Activated CD4-positive, CD25-positive, alpha-beta regulatory T cell treated with anti-CD3 and anti-CD28 coated beads, Interleukin-2, amount 50 U/mL, for 16 hours (primary cell): Measurements from ENCODE around the gene IL36A.

Experiments
- DNase-seq: peaks from one replicate; pipeline ENCODE4 v3.0.0-alpha.2; 2020; ENCODE audit warnings: low read depth, low spot score

Gene IL36A

DNA sequence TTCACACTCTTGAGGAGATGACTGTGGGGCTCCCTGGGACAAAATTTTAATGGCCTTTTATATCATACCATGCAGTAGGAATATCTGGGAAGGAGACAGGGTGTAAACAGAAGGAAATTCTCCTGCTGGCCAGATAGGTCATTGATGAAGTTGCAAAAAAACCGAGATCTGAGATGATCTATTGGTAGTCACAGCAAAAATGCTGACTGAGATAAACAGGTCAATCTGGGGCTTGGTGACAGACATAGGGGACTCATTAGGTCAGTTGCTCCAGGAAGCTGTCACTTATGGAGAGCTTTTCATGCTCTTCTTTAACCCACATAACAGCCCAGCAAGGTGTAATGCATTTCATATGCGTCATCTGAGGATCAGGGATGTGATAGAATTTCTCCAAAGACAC lies 2.6 kb upstream of the IL36A start:
- no peak for DNase-seq

DNA sequence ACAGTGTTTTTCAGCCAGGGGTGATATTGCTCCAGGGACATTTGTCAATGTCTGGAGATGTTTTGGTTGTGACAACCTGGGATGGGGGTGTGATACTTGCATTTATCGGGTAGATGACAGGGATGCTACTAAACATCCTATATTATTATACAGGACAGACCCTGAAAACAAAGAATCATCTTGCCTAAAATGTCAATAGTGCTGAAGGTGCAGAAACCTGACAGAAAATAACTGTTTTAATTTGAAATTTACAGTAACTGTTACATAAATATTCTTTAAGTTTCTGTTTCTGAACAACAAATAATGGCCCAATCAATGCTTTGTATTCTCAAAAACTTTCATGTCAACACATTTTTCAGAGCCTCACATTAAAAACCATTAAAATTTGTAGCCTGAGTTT lies 2.0 kb downstream of the IL36A start:
- DNase-seq = no peak

DNA sequence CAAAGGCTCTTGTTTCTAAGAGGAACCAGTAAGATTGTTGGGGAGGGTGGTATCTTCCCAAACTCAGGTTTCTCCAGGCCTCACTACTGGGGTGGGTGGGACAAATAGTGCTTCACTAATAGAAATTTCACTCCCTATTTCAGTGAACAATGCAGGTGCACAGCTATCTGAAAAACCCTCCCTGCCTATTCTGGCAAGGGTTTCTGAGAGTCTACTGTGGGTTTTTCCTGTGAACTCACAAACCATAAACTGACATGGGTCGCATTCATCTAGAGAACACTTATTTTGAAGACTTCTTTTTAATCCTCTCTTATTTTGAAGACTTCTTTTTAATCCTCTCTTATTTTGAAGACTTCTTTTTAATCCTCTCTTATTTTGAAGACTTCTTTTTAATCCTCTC lies 4.4 kb downstream of the IL36A start:
- no peak for DNase-seq

DNA sequence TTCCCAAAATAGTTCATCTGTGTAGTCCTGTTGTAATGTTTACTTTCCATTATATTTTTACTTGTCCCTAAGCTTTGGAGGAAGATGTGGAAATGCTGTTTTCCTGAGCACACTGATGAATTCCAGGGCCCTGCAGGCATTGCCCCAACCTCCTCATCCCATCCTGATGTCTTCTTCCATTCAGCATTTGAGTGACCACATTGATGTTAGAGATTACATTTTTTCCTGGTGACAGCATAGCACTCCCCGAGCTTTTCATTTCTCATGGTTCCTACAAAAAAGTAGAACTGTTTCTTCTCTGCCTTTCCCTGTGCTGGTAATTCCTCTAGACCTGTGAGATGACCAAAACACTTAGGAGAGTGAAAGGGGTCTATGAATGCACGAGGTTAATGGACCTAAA lies 4.8 kb downstream of the IL36A start:
- DNase-seq = no peak

DNA sequence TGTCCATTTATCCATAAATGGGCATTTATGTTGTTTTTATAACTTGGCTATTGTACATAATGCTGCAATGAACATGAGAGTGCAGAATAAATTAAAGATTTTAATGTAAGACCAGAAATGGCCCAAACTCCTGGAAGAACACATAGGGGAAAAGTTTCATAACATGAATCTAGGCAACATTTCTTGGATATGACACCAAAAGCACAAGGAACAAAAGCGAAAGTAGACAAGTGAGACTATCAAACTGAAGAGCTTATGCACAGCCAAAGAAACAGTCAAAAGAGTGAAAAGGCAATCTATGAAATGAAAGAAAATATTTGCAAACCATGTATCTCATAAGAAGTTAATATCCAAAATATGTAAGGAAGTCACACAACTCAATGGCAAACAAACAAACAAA lies 5.8 kb downstream of the IL36A start:
- no peak for DNase-seq

DNA sequence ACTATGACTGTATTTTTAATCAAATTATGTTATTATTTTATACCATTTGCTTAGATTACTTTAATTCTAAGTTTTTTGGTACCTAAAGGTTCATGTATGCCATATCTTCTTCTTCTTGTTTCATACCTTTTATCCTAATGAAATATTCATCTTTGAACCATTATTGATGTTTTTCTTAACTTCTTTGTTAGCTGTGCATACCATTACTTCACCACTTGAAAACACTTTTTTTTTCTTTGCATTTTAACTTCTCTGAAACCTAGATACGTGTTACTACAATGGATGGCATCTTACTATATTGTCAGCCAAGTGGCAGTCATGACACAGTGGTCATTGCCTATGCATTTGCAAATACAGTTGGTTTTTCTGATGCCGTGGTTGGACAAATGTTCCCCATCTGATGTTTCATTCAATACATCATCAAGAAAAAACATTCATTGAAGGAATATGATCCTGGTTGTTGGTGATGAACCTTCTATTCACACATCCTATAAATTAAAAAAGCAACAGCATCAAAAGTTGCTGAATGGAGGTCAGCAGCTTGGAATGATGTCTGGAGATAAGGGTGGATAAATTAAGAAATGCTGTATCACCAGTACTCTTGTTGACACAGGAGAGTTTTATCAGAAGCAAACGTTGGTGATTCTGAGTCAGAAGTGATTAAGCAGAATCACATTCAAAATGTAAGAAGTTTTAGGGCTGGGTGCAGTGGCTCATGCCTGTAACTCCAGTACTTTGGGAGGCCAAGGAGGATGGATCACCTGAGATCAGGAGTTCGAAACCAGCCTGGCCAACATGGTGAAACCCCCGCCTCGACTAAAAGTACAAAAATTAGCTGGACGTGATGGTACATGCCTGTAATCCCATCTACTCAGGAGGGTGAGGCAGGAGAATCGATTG lies 7.4 kb downstream of the IL36A start:
- DNase-seq = no peak

DNA sequence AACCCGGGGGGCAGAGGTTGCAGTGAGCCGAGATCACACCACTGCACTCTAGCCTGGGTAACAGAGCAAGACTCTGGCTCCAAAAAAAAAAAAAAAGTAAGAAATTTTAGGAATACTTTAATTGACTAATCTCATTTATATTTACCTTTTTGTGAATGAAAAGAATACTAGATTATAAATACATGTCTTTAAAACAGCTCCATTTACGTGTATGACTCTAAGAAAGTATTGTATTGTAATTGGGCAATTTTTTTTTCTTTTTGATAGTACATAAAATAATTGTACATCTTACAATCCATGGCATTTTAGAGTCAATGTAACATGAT lies 8.0 kb downstream of the IL36A start:
- no peak for DNase-seq

DNA sequence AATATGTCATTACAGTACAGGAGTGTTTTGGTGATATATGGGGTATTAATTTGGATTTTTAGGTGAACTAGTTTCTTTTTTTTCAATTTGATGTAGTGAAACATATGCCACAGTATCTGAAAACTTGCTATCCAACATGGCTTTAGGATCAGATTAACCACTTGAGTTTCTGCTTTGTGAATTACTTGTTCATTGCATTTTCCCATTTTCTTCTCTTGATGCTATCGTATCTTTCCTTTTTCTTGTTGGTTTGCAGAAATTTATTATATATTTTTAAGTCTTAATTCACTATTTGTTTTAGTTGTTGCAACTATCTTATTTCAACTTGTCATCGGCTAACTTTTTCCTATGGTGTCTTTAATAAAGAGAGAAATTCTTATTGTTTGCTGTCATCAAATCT lies 8.8 kb downstream of the IL36A start:
- no peak for DNase-seq

DNA sequence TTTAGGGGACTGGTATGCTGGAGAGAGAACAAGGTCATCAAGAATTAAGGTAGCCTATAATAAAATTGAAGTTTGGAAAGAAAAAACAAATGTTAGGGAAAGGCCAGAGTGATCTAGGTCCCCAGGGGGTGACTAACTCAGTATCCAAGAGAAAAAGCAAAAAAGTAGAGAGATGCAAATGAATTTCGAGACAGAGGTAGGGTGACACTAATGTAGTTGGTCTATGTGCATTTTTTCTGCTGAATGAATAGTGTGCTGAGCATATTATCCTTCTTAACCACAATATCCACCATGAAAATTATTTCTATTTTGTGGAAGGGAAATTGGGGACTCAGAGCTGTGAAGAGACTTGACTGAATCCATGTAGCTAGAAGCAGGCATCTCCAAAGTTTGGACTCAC lies 9.8 kb downstream of the IL36A start:
- no peak for DNase-seq

DNA sequence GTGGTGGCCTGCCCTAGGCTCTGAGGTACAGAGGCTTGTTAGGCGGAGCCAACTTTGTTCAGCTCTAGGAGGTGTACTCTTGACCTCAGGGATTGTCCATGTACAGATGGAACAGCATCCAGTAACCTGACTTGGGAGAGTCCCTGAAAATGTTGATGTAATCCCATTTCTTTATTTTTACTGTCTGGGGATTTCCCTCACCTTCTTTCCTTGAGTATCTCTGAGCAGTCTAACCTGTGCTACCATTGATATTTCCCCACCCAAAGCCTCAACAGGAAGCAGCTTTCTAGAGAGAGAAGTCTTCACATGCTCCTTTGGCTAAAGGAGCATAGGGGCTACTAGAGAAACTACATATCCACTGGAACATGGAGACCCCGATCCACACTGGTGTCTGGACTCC lies 10.4 kb downstream of the IL36A start:
- no peak for DNase-seq

DNA sequence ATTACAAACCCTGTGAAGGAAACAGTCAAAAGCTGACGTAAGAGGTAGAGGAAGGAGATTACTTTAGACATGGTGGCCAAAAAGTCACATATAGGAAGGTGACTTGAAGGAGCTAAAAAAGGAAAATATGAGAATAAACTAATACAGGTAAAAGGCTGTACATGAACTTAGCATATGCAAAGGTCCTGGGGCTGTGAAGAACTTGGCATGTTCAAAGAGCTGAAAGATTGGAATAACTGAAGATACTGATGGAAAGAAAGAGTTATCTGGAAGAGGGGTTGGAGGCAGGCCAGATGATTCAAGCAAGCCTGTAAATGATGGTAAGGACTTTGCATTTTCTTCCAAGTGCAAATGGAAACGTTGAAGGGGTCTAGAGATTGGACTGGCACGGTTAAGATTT lies 13.2 kb downstream of the IL36A start:
- DNase-seq = no peak

DNA sequence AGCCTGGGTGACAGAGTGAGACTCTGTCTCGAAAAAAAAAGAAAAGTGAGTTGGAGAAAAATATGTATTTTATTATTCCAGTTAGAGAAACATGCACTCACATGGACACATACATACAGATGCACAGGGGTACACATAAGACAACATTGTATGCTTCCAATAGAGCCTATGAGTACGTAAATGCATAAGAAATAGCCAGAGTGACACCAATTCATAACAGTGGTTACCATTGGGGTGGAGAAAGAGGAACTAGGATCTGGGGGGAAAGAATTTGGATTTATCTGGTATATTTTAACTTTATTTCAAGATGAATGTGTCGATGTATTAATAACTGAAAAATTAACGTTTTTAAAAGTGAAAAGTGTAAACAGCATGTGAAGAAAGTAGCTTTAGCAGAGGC lies 16.1 kb downstream of the IL36A start:
- no peak for DNase-seq

DNA sequence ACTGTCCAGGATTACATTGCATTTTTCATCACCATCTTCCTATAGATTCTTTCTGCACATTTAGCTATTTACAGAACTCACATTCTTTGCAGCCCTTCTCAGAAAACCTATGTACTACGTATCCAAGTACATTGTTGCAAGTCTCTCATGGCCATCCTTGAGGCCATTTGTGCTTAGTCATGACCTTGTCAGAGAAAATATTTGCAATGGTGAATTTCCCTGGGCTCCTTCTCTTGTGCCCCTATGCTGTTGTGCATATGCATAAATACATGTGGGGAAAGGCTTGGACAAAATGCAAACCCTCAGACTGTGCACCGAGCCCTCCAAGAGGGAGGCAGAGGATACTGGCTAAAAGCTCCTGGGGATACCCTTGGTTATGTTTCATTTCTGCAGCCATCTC lies 19.5 kb downstream of the IL36A start:
- no peak for DNase-seq

DNA sequence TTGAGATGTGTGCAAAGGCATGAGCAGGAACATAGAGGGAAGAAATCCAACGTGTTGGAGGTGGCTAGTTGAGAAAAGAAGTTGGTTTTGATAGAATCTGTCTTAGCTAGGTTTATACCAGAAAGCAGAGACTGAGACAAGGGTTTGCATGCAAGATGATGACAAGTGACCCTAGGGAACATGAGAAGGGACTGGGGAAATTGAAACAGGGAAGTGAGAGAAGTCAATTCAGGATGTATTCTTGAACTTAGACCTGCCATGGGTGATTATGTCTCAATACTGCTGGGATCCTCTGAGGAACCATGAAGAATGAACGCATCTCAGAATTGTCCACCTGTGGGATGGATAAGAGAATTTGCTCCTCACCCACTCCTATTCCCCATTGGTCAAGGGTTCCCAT lies 20.5 kb downstream of the IL36A start:
- no peak for DNase-seq

DNA sequence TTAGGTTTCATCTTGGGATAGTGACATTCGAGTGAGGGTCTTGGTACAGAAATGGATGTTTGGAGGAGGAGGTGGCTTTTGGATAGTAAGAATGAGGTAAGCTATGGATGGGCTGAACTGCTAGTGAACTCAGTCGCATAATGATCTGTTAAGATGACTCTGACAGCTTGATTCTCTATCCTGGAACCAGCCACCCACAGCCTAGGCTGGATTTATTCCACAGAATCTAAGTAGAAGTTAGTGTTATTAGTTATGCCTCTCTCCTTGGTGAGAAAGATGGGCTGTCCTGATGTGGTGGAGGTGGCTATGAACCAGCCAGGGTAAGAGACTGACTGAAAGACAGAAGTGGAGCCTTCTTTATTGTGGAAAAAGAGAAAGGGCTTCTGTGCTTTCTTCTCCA lies 22.4 kb downstream of the IL36A start:
- no peak for DNase-seq

DNA sequence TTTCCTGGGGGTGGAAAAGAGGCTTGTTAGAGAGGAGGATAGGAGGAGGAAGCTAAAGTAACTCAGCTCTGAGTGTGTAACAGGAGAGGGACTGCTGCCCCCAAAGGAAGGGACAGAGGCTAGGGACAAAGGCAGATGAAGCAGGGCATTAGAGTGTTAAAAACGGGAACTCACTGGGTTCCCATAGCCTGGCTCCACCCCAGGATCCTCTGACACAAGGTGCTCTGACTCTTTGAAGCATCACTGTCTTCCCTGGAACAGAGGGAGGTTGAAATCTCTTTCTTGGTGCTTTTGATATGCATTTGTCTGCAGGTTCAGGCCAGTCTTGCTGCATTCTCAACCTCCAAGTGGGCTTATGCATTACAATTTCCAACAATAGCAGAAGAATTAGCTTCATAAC lies 22.9 kb downstream of the IL36A start:
- DNase-seq = no peak

DNA sequence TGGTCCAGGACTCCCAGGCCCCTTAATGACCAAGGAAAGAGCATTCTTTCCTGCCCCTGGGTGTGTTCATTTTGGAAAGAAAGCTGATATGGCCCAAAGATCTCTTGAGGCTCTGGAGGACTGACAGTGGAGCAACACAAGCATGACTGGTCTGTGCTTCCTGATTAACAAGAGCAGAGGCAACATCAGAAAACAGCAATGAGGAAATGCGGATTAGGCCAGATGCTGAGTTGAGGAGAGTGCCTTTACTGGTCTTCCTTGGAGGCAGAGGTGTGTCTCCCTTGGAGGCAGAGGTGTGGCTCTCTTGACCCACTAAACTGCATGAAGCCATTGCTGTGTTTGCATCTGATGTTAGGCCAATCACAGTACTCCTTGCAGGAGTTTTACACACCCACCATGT lies 27.5 kb downstream of the IL36A start:
- DNase-seq = no peak

DNA sequence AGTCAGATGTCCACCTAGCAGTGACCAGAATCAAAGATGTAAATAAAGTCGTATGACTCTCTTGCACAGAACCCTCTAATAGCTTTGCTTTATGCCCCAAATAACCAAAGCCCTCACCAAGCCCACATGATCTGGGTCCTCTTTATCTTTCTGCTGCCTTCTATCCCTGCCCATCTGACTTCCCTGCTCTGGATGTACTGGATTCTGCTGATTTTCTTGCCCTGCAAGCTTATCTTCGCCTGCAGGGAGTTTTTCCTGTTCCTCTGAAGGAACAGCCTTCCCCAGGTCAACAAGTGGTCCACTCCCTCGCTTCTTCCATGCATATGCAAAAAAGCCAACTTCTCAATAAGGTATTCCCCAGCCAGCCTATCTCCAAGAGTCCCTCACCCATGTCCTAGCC lies 28.8 kb downstream of the IL36A start:
- no peak for DNase-seq

DNA sequence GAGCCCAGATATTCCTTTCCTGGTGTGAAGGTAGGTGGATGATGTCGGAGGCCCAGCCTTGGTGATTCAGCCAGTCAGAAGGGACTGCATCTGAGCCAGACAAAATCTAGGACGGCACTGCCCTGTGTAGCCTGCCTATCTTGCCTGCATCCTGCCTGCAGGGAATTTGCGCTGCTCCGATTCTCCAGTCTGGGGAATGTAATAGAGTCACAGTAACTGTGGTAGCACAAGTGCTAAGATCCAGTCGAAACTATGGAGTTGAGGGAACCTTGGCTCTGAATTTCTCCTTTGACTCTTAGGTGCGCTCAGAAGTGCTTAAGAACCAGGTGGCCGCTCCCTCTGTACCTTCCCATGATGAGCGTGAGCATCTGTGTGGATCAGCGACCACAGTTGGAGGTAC lies 31.5 kb downstream of the IL36A start:
- DNase-seq = no peak

DNA sequence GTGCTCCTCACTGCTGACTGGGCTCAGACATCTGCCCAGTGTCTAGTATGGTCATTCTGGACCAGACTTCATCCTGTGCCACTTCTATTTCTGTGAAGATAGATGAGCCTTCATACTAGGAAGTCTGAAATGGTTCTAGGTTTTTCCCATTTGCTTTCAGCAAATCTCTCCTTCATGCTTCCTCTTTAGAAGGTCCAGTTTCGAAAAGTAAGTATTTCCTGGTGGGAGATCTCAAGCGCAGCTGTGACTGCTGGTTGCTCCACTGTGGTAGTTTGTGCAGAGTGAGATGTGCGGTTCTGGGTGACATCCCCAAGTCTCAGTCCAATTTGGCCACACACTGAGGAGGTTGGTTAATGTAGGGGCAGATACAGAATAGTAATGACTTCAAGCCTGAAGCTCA lies 33.0 kb downstream of the IL36A start:
- no peak for DNase-seq

DNA sequence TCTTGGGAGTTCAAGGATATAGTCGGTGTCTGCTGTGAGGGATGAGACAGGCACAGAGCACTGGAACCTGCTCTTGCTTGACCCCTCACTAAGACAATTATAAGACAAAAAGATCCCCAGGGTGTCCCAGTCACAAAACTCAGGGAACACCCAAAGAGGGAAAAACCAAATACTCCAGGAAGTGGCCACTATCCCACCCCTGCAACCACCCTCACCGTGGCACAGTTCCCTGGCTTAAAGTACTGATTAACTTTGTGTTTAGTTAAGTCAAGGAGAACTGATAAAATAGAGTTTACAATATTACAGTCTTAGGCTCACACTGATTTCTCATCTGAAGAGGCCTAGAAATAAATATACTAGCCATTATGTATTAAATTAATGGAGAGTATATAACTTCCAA lies 33.9 kb downstream of the IL36A start:
- DNase-seq = no peak

DNA sequence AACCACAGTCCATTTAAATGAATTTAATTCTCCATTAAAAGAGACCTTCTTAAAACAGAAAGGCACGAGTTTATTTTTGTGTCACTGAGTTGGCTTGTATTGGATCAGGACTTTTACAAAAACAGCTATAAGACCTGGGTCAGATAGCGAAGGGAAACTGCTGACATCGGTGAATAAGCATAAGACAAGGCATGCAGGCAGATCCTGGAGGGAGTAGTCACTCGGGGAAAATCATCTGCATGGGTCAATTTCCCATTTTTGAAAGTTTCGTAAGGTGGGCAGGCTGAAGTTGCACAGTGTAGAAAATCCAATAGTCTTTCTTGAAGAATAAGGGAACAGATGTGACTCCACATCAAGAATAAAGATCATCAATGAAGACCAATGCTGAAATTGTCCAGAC lies 34.5 kb downstream of the IL36A start:
- DNase-seq = no peak

DNA sequence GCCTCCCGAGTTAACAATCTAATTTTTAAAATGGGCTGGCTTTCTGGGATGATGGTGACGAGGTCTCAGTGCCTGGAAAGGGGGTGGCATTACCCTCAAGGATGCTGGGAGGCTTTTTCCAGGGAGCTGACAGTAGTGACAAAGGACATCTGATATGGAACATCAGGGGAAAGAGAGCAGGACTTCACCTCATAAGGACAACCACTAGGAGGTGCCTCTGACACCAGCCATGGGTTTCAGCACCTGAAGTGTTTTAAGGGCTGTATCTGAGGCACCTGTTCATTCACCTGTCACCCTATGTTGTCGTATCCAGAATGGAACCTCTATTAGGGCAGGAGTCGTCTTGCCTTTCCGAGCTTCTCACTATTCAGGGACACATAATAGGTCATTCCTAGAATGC lies 36.6 kb downstream of the IL36A start:
- no peak for DNase-seq

DNA sequence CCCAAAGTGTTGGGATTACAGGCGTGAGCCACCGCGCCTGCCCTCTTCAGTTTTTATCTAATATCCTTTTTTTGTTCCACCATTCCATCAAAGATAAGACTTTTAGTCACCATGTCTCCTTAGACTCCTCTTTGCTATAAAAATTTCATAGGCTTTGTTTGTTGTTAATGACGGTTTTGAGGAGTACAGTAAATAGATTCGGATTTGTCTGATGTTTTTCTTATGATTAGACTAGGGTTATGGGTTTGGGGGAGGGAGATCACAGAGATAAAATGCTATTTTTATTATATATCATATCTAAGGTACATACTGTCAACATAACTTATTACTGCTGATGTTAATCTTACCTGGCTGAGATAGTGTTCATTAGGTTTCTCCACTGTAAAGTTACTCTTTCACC lies 41.2 kb downstream of the IL36A start:
- no peak for DNase-seq
